GM19025 (cell line): Measurements from ENCODE around the gene PYDC2.

Experiments
- ATAC-seq: cut with Tn5 transposase; IDR thresholded peaks from one replicate; pipeline ENCODE4 v1.9.1; 2021; ENCODE audit warnings: mild to moderate bottlenecking, low read depth, moderate library complexity; ENCODE audit not compliant: unreplicated experiment

The PYDC2 gene

GRCh38 chr3:191461113-191461595 is at the start of gene PYDC2:
Gene PYDC2, plus strand, starts transcription at chr3:191461163. Its CDS starts 0 bp downstream, at chr3:191461163.
- ATAC-seq: no peak

DNA sequence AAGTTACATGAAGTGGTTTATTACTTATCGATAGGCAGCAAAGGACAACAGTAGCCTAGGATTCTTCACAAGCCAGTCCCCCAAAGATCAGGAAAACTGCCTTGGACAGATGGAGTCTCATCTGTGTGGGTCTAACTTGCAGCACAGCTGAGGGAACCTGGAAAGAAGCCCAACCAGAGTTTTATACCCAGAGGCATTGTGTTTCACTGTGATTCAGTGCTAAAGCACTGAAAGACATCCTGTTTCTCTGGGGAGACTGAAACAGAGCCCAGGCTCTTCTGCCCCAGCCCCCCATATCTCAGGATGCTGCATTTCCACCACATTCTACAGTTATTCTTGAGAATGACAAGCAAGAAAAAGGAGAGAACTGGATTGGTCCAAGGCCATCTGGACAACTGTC is 48.2 kb upstream of the PYDC2 start:
- no peak for ATAC-seq

DNA sequence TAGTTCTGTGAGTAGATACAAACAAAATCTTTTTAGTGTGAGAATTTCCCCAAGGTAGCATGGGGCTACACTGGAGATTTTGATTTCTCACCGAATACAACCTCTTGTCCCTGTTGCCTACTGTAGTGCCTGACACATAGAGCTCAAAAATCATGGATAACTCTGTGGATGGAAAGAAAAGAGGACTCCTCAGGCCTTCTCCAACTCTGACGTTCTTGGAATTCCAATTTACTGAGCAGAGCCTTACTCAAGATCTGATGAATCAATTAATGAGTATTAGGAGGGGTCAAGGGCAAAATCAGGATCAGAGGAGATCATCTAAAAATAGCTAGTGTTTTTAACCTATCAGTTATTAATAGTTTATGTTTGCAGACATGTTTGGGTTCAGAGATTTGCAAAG is 46.7 kb upstream of the PYDC2 start:
- no peak for ATAC-seq

DNA sequence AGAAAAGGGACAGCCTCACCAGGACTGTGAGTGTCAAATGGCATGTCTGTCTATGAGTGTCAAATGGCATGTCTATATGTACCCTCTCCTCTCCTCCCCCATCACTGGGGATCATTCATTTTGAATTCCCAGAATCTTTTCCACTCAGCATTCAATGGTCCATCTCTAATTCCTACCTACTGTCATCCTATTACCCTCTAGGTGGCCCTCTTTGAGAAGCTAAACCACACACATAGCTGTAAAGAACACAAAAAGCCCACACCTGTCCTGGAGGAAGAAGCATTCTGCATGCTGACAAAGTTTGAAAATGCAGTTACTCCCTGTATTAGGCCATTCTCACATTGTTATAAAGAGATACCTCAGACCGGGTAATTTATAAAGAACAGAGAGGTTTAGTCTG is 46.2 kb upstream of the PYDC2 start:
- no peak for ATAC-seq

GRCh38 chr3:191415566-191415965 is 45.4 kb upstream of the PYDC2 start:
- no peak for ATAC-seq

DNA sequence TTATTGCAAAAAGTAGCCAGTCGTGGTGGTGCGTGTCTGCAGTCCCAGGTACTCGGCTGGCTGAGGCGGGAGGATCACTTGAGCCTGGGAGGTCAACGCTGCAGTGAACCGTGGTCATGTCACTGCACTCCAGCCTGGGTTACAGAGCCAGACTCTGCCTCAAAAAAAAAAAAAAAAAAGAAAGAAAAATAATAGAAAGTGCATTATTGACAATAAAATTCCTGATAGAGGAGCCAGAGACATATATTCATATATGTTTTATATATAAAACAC is 43.6 kb upstream of the PYDC2 start:
- ATAC-seq: no peak

DNA sequence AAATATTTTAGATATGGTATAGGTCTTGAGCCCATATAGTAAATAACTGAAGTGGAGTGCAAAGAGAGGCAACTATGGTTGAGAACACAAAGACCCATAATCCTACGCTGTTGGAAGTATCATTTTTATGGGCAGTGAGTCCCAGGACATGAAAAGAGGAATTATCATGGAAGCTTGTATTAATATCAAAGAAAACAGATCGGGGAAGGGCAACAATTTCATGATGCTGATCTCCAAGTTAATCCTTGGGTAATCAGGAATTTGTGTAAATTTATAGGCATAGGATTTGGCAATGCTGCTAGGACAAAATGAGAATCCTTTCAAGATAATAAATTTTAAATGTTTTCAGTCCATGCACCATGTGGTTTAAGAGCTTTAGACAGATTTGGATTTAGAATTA is 40.2 kb upstream of the PYDC2 start:
- no peak for ATAC-seq

DNA sequence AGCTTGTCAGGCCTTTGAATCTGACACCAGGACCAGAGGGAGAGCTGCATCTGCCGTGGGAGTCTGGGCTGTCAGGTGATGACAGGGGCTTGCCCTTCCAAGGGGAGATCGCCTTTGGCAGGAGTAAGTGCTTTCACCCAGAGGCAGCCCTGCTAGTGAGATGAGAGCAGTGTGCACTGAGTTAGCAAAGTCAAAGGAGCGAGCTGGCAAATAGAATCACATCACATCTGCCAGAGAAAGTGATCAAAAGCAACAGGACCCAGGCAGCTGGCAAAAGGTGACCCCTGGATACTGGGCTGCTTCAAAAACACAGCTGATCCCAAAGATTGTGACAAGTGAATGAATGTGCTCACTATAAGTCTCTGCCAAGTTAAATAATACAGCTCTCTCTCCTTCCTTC is 36.1 kb upstream of the PYDC2 start:
- no peak for ATAC-seq

DNA sequence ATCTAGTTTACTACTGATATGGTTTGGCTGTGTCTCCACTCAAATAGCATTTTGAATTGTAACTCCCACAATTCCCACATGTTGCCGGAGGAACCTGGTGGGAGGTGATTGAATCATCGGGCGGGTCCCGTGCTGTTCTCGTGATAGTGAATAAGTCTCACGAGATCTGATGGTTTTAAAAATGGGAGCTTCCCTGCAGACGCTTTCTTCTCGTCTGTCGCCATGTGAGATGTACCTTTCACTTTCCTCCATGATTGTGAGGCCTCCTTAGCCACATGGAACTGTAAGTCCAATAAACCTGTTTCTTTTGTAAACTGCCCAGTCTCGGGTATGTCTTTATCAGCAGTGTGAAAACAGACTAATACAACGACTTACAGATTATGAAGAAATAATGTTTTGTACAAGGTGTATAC is 35.6 kb upstream of the PYDC2 start:
- no peak for ATAC-seq

DNA sequence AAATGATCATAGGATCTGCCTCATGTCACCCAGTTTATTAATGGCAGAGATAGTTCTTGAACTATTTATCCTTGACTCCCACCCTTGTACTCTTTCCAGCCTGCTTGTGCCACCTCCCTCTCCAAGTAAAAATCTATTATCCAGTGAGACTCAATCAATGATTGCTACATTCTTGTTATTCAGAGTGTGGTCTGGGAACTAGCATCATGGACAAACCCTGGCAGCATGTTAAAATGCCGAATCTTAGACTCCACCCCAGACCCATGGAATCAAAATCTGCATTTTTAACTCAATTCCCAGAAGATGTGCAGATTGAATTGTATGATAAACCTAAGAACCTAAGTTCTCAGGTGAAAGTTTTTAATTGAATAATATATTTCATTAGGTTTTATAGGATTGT is 34.7 kb upstream of the PYDC2 start:
- no peak for ATAC-seq

GRCh38 chr3:191428177-191428576 is 32.8 kb upstream of the PYDC2 start:
- ATAC-seq: no peak

DNA sequence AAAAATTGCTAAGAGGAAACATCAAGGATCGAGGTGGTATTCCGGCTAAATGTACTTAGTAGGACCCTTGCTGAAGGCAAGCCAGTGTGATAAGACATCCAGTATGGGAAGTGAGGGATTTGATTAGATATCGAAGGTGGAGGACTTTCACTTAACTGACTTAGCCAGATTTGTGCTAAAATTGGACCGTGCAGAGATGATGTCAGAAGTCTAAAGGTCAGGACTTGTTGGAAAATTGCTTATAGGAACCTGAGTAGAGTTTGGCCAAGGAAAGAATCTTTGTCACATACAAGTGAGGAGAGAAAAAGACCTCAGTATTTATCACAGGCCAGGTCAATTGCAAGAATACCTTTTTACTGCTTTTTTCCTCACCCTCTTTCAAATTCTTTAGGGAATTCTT is 30.9 kb upstream of the PYDC2 start:
- no peak for ATAC-seq

GRCh38 chr3:191431160-191431822 is 29.7 kb upstream of the PYDC2 start:
- no peak for ATAC-seq

DNA sequence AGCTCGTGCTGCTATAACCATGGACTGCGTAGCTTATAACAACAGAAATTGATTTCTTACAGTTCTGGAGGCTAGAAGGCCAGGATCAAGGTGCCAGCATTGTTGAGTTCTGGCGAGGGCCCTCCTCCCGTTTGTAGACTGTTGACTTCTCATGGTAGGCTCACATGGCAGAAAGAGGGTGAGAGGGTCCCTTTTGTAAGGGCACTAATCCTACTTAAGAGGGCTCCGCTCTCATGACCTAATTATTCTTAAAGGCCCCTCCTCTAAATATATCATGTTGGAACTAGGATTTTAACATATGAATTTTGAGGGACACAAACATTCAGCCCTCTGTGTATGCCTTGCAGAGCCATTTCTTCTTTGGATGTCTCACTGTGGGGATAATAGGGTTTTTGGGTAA is 28.8 kb upstream of the PYDC2 start:
- no peak for ATAC-seq

- no peak for ATAC-seq
These were observed 26.9 kb upstream of the PYDC2 start for GRCh38 chr3:191434024-191434423.

GRCh38 chr3:191435981-191436380 is 25.0 kb upstream of the PYDC2 start:
- ATAC-seq: no peak

GRCh38 chr3:191438150-191438814 is 22.7 kb upstream of the PYDC2 start:
- no peak for ATAC-seq

- no peak for ATAC-seq
These were observed 20.4 kb upstream of the PYDC2 start for GRCh38 chr3:191440532-191440931.

- no peak for ATAC-seq
These were observed 19.3 kb upstream of the PYDC2 start for GRCh38 chr3:191441687-191442086.

GRCh38 chr3:191444569-191444968 is 16.4 kb upstream of the PYDC2 start:
- no peak for ATAC-seq

DNA sequence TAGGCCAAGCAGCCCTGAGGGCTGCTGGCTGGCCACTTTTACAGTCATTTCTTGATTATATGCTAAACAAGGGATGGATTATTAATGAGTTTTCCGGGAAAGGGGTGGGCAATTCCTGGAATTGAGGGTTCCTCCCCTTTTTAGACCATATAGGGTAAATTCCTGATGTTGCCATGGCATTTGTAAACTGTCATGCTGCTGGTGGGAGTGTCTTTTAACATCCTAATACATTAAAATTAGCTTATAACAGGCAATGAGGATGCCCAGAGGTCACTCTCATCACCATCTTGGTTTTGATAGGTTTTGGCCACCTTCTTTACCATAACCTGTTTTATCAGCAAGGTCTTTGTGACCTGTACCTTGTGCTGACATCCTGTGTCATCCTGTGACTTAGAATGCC is 11.7 kb upstream of the PYDC2 start:
- no peak for ATAC-seq

- peak; percentile 89 for ATAC-seq
These were observed 5.6 kb upstream of the PYDC2 start for GRCh38 chr3:191455257-191455952.
